ENCODE results near the gene EPN3.

Gene EPN3

DNA sequence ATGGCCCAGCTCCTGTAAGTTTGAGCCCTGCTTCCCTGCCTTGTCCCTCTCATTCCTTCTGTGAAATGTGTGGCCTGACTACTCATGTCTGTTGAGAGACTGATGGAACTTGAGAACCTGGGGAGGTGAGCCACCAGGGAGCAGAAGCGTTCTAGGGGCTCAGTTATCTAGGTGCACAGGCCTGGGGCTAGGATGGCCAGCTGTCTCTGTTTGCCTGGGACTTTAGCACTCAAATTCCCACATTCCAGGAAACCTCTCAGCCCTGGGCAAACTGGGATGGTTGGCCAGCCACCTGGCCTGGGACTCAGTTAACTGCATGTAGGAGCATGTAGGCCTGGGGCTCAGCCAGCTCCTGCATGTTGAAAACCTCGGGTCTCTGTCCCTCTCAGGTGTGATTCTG is 9.3 kb upstream of the EPN3 start:
- no peak for TF ChIP-seq TAF1 (IDR thresholded peaks at IDR 0.05; ENCODE audit: low read depth)
- peak; percentile 31; the same call in 1 of the 2 replicates for TF ChIP-seq TEAD4 (IDR thresholded peaks at IDR 0.05)
- TF ChIP-seq, protein P1, sequence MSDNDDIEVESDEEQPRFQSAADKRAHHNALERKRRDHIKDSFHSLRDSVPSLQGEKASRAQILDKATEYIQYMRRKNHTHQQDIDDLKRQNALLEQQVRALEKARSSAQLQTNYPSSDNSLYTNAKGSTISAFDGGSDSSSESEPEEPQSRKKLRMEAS (IDR thresholded peaks at IDR 0.05) = no peak
- no peak for TF ChIP-seq YY1 (IDR thresholded peaks at IDR 0.05; ENCODE audit: low read depth)

DNA sequence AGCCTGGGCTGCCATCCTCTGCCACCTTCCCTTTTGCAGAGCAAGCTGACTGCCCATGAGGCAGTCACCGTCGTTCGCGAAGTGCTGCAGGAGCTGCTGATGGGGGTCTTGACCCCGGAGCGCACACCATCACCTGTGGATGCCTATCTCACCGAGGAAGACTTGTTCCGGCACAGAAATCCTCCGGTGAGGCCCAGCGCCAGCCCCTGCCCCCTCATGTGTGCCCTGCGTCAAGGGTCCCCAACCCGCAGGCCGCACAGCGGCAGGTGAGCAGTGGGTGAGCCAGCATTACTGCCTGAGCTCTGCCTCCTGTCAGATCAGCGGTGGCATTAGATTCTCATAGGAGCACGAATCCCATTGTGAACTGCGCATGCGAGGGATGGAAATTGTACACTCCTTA is 7.7 kb upstream of the EPN3 start:
- TF ChIP-seq CREB1 (IDR thresholded peaks at IDR 0.05; ENCODE audit: low read depth) (no peak), RAD21 (IDR thresholded peaks at IDR 0.05; ENCODE audit: low read depth) (no peak), TAF1 (IDR thresholded peaks at IDR 0.05; ENCODE audit: low read depth) (no peak), FOXM1 (IDR thresholded peaks at IDR 0.05; ENCODE audit: borderline replicate concordance, low read depth) (no peak), CEBPB (IDR thresholded peaks at IDR 0.05) (no peak), EGR1 (IDR thresholded peaks at IDR 0.05) (no peak), ZBTB7A (IDR thresholded peaks at IDR 0.05; ENCODE audit: low read depth) (no peak), NFIC (IDR thresholded peaks at IDR 0.05) (no peak), TCF12 (IDR thresholded peaks at IDR 0.05; ENCODE audit: low read depth) (no peak)
- TF ChIP-seq, protein P1 (IDR thresholded peaks at IDR 0.05) = no peak
- TF ChIP-seq, protein P2, sequence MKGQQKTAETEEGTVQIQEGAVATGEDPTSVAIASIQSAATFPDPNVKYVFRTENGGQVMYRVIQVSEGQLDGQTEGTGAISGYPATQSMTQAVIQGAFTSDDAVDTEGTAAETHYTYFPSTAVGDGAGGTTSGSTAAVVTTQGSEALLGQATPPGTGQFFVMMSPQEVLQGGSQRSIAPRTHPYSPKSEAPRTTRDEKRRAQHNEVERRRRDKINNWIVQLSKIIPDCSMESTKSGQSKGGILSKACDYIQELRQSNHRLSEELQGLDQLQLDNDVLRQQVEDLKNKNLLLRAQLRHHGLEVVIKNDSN (IDR thresholded peaks at IDR 0.05) = no peak

DNA sequence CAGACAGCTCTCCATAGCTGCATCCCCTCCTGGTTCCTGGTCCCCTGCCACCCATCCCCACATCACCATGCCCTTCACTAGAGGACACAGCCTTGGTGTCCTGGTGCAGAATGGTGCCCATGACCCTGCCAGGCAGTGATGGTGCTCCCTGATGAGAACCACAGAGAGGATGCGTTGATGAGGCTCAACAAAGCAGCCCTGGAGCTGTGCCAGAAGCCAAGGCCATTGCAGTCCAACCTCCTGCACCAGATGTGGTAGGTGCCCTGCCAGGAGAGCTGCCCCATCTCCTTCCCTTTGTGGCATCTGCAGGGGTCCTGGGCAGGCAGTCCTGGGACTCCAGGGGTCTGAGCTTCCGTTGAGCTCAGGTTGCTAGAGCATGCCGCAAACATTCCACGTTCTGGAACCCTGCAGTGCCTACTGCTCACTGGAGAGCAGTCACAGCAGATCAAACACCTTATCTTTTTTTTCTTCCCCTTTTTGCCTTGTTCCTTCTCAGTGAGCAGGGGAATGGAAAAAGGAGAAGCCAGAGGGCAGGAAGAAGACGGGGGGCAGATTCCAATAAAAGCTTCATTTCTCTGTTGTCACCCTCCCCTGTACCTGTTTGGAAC is 5.3 kb upstream of the EPN3 start:
- TF ChIP-seq EGR1 (IDR thresholded peaks at IDR 0.05) (no peak), FOXM1 (IDR thresholded peaks at IDR 0.05; ENCODE audit: borderline replicate concordance, low read depth) (peak; percentile 55; the same call in 1 of the 2 replicates), ZBTB7A (IDR thresholded peaks at IDR 0.05; ENCODE audit: low read depth) (peak; percentile 79; the same call in 1 of the 2 replicates), CREB1 (IDR thresholded peaks at IDR 0.05; ENCODE audit: low read depth) (no peak), CEBPB (IDR thresholded peaks at IDR 0.05) (no peak), TAF1 (IDR thresholded peaks at IDR 0.05; ENCODE audit: low read depth) (no peak), YY1 (IDR thresholded peaks at IDR 0.05; ENCODE audit: low read depth) (peak; percentile 51; the same call in 1 of the 2 replicates), NFIC (IDR thresholded peaks at IDR 0.05) (peak; percentile 84), RAD21 (IDR thresholded peaks at IDR 0.05; ENCODE audit: low read depth) (peak; percentile 19; the same call in 1 of the 2 replicates), TEAD4 (IDR thresholded peaks at IDR 0.05) (peak; percentile 92), EP300 (IDR thresholded peaks at IDR 0.05; ENCODE audit: borderline replicate concordance) (peak; percentile 91), TCF12 (IDR thresholded peaks at IDR 0.05; ENCODE audit: low read depth) (peak; percentile 89)
- TF ChIP-seq, protein P2 (IDR thresholded peaks at IDR 0.05) = no peak
- TF ChIP-seq, protein P1 (IDR thresholded peaks at IDR 0.05) = peak; percentile 33; the same call in 1 of the 2 replicates
- TF ChIP-seq, protein P3, sequence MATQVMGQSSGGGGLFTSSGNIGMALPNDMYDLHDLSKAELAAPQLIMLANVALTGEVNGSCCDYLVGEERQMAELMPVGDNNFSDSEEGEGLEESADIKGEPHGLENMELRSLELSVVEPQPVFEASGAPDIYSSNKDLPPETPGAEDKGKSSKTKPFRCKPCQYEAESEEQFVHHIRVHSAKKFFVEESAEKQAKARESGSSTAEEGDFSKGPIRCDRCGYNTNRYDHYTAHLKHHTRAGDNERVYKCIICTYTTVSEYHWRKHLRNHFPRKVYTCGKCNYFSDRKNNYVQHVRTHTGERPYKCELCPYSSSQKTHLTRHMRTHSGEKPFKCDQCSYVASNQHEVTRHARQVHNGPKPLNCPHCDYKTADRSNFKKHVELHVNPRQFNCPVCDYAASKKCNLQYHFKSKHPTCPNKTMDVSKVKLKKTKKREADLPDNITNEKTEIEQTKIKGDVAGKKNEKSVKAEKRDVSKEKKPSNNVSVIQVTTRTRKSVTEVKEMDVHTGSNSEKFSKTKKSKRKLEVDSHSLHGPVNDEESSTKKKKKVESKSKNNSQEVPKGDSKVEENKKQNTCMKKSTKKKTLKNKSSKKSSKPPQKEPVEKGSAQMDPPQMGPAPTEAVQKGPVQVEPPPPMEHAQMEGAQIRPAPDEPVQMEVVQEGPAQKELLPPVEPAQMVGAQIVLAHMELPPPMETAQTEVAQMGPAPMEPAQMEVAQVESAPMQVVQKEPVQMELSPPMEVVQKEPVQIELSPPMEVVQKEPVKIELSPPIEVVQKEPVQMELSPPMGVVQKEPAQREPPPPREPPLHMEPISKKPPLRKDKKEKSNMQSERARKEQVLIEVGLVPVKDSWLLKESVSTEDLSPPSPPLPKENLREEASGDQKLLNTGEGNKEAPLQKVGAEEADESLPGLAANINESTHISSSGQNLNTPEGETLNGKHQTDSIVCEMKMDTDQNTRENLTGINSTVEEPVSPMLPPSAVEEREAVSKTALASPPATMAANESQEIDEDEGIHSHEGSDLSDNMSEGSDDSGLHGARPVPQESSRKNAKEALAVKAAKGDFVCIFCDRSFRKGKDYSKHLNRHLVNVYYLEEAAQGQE (IDR thresholded peaks at IDR 0.05; ENCODE audit: low read depth) = no peak

DNA sequence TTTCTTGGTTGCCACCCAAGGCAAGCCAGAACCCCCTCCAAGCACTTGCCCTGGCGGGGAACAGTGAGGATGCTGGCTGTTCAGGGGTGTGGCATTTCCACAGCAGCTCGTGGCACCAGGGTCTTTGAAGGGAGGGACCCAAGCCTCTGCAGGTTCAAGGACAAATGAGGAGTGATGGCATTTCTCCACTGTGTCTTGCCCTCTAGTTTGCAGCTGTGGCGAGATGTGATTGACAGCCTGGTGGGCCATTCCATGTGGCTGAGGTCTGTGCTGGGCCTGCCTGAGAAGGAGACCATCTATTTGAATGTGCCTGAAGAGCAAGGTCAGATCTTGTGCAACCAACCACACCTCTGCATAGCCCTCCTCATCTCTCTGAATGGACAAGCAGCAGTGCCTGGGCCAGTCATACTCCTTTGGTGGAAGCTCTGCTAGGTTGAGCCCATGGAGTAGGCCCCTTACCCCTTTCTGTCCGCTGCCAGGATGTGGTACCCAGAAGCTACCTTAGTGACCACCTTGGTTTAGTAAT is 4.5 kb upstream of the EPN3 start:
- TF ChIP-seq TCF12 (IDR thresholded peaks at IDR 0.05; ENCODE audit: low read depth) (no peak), CEBPB (IDR thresholded peaks at IDR 0.05) (0 out of 2 replicates have a peak, but pooled peaks have one; percentile 27)

DNA sequence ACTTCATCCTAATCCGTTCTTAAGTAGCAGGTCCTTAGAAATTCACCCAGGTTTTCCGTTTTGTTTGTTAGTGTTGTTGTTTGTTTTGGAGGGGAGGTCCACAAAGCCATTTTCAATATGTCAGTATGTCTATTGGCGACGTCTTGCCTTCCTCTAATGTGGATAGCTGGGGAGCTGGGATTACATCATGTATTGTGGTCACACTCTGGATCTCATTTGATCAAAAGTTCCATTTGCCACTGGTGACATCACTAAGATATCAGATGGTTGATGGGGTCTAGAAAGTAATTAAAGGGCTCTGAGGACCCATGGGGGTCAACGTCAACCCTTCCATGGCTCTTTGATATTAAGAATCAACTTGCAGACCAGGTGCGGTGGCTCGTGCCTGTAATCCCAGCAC is 2.7 kb upstream of the EPN3 start:
- TF ChIP-seq TEAD4 (IDR thresholded peaks at IDR 0.05) (no peak), CEBPB (IDR thresholded peaks at IDR 0.05) (no peak), TAF1 (IDR thresholded peaks at IDR 0.05; ENCODE audit: low read depth) (no peak), RAD21 (IDR thresholded peaks at IDR 0.05; ENCODE audit: low read depth) (no peak), CREB1 (IDR thresholded peaks at IDR 0.05; ENCODE audit: low read depth) (no peak), YY1 (IDR thresholded peaks at IDR 0.05; ENCODE audit: low read depth) (no peak), ZBTB7A (IDR thresholded peaks at IDR 0.05; ENCODE audit: low read depth) (no peak), TCF12 (IDR thresholded peaks at IDR 0.05; ENCODE audit: low read depth) (no peak), FOXM1 (IDR thresholded peaks at IDR 0.05; ENCODE audit: borderline replicate concordance, low read depth) (no peak), EGR1 (IDR thresholded peaks at IDR 0.05) (no peak), NFIC (IDR thresholded peaks at IDR 0.05) (no peak), EP300 (IDR thresholded peaks at IDR 0.05; ENCODE audit: borderline replicate concordance) (no peak)
- TF ChIP-seq, protein P1 (IDR thresholded peaks at IDR 0.05) = no peak
- TF ChIP-seq, protein P2 (IDR thresholded peaks at IDR 0.05) = no peak
- TF ChIP-seq, protein P3 (IDR thresholded peaks at IDR 0.05; ENCODE audit: low read depth) = no peak

Measured in Ishikawa (cell line).